Cerebellar nuclear complex (tissue), 1 donor: ENCODE measurements around the gene OR51S1.
"Not testable (repeated sequence)": the region's sequence is repeated elsewhere in the genome, so short reads cannot be mapped to it uniquely, and the experiment has no call there.

Experiments used
- DNase-seq, 2 experiments: peaks; one replicate each; lab custom pipeline; 2025; lab: John Stamatoyannopoulos, UW

OR51S1 gene

GRCh38 chr11:4804280-4804679 is 44.7 kb downstream of the OR51S1 start, which contains the start of gene OR52R1:
OR52R1 (minus strand) TSS chr11:4804380; CDS start chr11:4804380, 0 bp downstream.
- DNase-seq: no peak

DNA sequence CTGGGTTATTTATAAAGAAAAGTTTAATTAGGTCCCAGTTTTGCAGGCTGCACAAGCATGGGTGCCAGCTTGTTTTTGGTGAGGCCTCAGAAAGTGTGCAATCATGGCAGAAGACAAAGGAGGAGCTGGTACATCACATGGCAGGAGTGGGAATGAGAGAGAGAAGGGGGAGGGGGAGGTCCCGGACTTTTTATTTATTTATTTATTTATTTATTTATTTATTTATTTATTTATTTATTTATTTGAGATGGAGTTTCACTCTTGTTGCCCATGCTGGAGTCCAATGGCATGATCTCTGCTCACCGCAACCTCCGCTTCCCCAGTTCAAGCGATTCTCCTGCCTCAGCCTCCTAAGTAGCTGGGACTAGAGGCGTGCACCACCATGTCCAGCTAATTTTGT is 47.7 kb downstream of the OR51S1 start:
- DNase-seq: not testable (repeated sequence)

DNA sequence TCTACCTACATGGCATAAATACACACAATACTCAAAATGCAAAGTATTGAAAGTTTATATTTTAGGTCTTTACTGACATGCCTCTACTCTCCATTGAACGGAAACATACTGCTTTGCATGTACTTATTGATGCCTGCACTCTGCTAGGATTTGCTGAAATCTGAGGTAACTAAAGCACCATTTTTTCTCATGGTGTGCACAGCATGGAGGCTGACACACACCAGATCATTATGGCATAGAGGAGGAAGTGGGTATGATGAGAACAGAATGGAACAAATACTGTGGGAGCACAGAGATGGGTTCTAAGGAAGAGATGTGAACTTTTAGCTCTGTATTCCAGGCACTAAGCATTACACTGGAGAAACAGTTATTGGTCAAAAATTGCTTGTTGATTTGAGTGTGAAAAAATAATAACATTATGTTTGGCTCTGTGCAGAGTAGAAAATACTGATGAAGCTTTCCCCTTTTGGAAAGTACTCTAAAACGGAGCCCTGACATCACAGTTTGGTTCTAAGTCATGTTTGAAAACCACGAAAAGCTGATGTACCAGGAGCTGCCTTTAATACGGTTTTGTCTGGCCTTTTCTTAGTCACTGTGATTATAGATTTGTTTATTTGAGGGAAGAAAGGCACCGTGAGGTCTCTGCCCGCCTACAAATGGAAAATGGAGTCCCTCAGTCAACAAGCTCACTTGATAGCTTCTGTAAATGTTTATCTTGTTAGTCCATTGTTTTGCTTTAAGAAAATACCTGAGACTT is 50.4 kb downstream of the OR51S1 start:
- no peak for DNase-seq
